Lower leg skin (tissue), 3 donors: ENCODE measurements around the gene MAGEH1.
"Not testable (repeated sequence)": the region's sequence is repeated elsewhere in the genome, so short reads cannot be mapped to it uniquely, and the experiment has no call there.

ENCODE experiments used
- POLR2A ChIP-seq, 2 donors: fragments of 450-650 bp; IDR thresholded peaks; one replicate each; pipeline ENCODE4 v1.6.1; 2016 to 2017; ENCODE audit warnings: antibody characterized with exemption in 2 of 2, mild to moderate bottlenecking in 1 of 2, moderate library complexity in 1 of 2
- TF ChIP-seq, protein P1 (sequence below), 3 donors: fragments of 450-650 bp; IDR thresholded peaks; one replicate each; pipeline ENCODE4 v1.5.1; 2016; ENCODE audit warnings: antibody characterized with exemption in 3 of 3, mild to moderate bottlenecking in 3 of 3, moderate library complexity in 2 of 3

DNA sequence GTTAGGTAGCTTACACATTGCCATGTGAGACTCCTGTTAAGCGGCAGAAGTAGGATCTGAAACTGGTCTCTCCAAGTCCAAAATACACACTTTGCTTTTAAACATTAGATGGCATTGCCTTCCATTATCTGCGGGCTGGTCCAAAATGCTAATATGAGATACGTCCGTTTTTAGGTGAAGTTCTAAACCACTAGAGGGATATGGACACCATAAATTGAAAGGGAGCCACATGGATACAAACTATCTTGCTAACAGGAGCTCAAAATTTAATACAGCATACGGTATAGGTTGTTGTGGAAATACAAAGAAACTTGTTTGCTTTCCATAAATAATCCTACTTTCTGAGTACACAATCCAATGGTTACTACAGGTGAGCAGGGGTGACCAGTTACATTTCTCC is 13.9 kb downstream of the MAGEH1 start:
- TF ChIP-seq, protein P1, sequence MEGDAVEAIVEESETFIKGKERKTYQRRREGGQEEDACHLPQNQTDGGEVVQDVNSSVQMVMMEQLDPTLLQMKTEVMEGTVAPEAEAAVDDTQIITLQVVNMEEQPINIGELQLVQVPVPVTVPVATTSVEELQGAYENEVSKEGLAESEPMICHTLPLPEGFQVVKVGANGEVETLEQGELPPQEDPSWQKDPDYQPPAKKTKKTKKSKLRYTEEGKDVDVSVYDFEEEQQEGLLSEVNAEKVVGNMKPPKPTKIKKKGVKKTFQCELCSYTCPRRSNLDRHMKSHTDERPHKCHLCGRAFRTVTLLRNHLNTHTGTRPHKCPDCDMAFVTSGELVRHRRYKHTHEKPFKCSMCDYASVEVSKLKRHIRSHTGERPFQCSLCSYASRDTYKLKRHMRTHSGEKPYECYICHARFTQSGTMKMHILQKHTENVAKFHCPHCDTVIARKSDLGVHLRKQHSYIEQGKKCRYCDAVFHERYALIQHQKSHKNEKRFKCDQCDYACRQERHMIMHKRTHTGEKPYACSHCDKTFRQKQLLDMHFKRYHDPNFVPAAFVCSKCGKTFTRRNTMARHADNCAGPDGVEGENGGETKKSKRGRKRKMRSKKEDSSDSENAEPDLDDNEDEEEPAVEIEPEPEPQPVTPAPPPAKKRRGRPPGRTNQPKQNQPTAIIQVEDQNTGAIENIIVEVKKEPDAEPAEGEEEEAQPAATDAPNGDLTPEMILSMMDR (IDR thresholded peaks at IDR 0.05): not testable (repeated sequence)
- not testable (repeated sequence) for TF ChIP-seq POLR2A (IDR thresholded peaks at IDR 0.05)
